HG03045 (cell line): ENCODE measurements around the gene MAP3K5.
A peak's percentile ranks its signal among the peaks of the same experiment; 100 is the strongest.

ENCODE experiments used
- ATAC-seq: cut with Tn5 transposase; IDR thresholded peaks from one replicate; pipeline ENCODE4 v1.9.1; 2021; ENCODE audit warnings: mild to moderate bottlenecking, moderate library complexity; ENCODE audit not compliant: unreplicated experiment

Gene MAP3K5

GRCh38 chr6:136751991-136752390 is 40.3 kb downstream of the MAP3K5 start:
- peak; percentile 7 for ATAC-seq

GRCh38 chr6:136751522-136751956 is 40.7 kb downstream of the MAP3K5 start:
- peak; percentile 82 for ATAC-seq

GRCh38 chr6:136750696-136751521 is 41.4 kb downstream of the MAP3K5 start:
- ATAC-seq = no peak

- ATAC-seq = no peak
Observed at GRCh38 chr6:136749359-136749997, 42.8 kb downstream of the MAP3K5 start.

- ATAC-seq = no peak
Observed at GRCh38 chr6:136747507-136747906, 44.8 kb downstream of the MAP3K5 start.

GRCh38 chr6:136745300-136745699 is 47.0 kb downstream of the MAP3K5 start:
- ATAC-seq = no peak

GRCh38 chr6:136744889-136745288 is 47.4 kb downstream of the MAP3K5 start:
- no peak for ATAC-seq

- no peak for ATAC-seq
Observed at GRCh38 chr6:136742125-136742524, 50.2 kb downstream of the MAP3K5 start.

GRCh38 chr6:136740050-136740974 is 52.0 kb downstream of the MAP3K5 start:
- no peak for ATAC-seq

- no peak for ATAC-seq
Observed at GRCh38 chr6:136739501-136739900, 52.8 kb downstream of the MAP3K5 start.

- ATAC-seq = no peak
Observed at GRCh38 chr6:136739071-136739470, 53.2 kb downstream of the MAP3K5 start.

GRCh38 chr6:136738692-136739057 is 53.6 kb downstream of the MAP3K5 start:
- no peak for ATAC-seq

GRCh38 chr6:136737871-136738691 is 54.2 kb downstream of the MAP3K5 start:
- ATAC-seq = no peak

- ATAC-seq = no peak
Observed at GRCh38 chr6:136737374-136737844, 54.9 kb downstream of the MAP3K5 start.

GRCh38 chr6:136736281-136736960 is 55.9 kb downstream of the MAP3K5 start:
- no peak for ATAC-seq

- no peak for ATAC-seq
Observed at GRCh38 chr6:136734977-136735376, 57.3 kb downstream of the MAP3K5 start.

- ATAC-seq = no peak
Observed at GRCh38 chr6:136732889-136733288, 59.4 kb downstream of the MAP3K5 start.

- ATAC-seq = no peak
Observed at GRCh38 chr6:136729832-136730231, 62.4 kb downstream of the MAP3K5 start.

- ATAC-seq = no peak
Observed at GRCh38 chr6:136728976-136729515, 63.2 kb downstream of the MAP3K5 start.
